Esophagus squamous epithelium (tissue), 4 donors: ENCODE results near the gene MEF2B.

ENCODE experiments used
- POLR2A ChIP-seq, 4 donors: fragments of 450-650 bp; IDR thresholded peaks; one replicate each; pipeline ENCODE4 v1.6.1; 2017; ENCODE audit warnings: antibody characterized with exemption in 4 of 4, mild to moderate bottlenecking in 4 of 4, moderate library complexity in 3 of 4
- TF ChIP-seq, protein P1 (sequence below), 6 experiments: fragments of 450-650 bp in 4 of 6; fragments of 200-600 bp in 2 of 6; sonication (generic) in 2 of 6; IDR thresholded peaks; one replicate each; pipeline ENCODE4 v1.5.1; 2016 to 2019; ENCODE audit warnings: antibody characterized with exemption in 6 of 6, mild to moderate bottlenecking in 4 of 6, moderate library complexity in 4 of 6

GRCh38 chr19:19207637-19208572 is 37.8 kb upstream of the MEF2B start:
- TF ChIP-seq, protein P1, sequence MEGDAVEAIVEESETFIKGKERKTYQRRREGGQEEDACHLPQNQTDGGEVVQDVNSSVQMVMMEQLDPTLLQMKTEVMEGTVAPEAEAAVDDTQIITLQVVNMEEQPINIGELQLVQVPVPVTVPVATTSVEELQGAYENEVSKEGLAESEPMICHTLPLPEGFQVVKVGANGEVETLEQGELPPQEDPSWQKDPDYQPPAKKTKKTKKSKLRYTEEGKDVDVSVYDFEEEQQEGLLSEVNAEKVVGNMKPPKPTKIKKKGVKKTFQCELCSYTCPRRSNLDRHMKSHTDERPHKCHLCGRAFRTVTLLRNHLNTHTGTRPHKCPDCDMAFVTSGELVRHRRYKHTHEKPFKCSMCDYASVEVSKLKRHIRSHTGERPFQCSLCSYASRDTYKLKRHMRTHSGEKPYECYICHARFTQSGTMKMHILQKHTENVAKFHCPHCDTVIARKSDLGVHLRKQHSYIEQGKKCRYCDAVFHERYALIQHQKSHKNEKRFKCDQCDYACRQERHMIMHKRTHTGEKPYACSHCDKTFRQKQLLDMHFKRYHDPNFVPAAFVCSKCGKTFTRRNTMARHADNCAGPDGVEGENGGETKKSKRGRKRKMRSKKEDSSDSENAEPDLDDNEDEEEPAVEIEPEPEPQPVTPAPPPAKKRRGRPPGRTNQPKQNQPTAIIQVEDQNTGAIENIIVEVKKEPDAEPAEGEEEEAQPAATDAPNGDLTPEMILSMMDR (IDR thresholded peaks at IDR 0.05) = no peak
- TF ChIP-seq POLR2A (IDR thresholded peaks at IDR 0.05) = no peak
